Measurements from ENCODE around the gene FUT9. TPM values are rescaled to one million over a fixed set of nuclear protein-coding genes. Genes with fewer than 3 reads are reported as not detected.

FUT9 gene
- total RNA-seq, 2 donors from 2014 or later, result 1.5 to 4.3 TPM

GRCh38 chr6:96171112-96171511, 155.3 kb downstream of the FUT9 start:
- no peaks in the 10 kb centered on the region for H3K36me3 ChIP-seq (ENCODE audit: control insufficient read depth, insufficient read depth, low read length)
- H3K36me3 Mint-ChIP-seq (ENCODE audit: low read depth), result no peaks in the 10 kb centered on the region
- no peaks in the 10 kb centered on the region for H3K9me3 ChIP-seq (ENCODE audit: control insufficient read depth, low read length)
- DNase-seq, result no peak
- no peaks in the 10 kb centered on the region for H3K9me3 Mint-ChIP-seq
- H3K9ac ChIP-seq (ENCODE audit: extremely low read depth, low read length, poor library complexity, severe bottlenecking), result no peak overlapping the region
- no peak overlapping the region for H3K27ac ChIP-seq (ENCODE audit: low read depth, low read length)
- no peaks in the 10 kb centered on the region for H3K27me3 ChIP-seq (ENCODE audit: control insufficient read depth, insufficient read depth, low read length, poor library complexity, severe bottlenecking)
- no peak for TF ChIP-seq CTCF (conservative IDR thresholded peaks at IDR 0.05)
- H3K27ac Mint-ChIP-seq, result no peak overlapping the region
- no peak overlapping the region for H3K4me3 Mint-ChIP-seq
- no peak overlapping the region for H3K4me3 ChIP-seq (ENCODE audit: low read length)
- no peaks in the 10 kb centered on the region for H3K4me1 Mint-ChIP-seq
- H3K27me3 Mint-ChIP-seq (ENCODE audit: insufficient read depth), result no peaks in the 10 kb centered on the region
- WGBS, 2 experiments (ENCODE audit: insufficient coverage in 1 of 2, insufficient read length in 1 of 2), result 86 to 92% methylated on average over 1 to 2 of the region's 2 CpGs
- no peaks in the 10 kb centered on the region for H3K4me1 ChIP-seq (ENCODE audit: control insufficient read depth, insufficient read depth, low read length)

GRCh38 chr6:96184798-96185197, 169.0 kb downstream of the FUT9 start:
- H3K9me3 Mint-ChIP-seq, result peaks cover 9% of the 10 kb centered on the region
- H3K36me3 Mint-ChIP-seq (ENCODE audit: low read depth), result peaks cover 4% of the 10 kb centered on the region
- no peak for DNase-seq
- H3K9me3 ChIP-seq (ENCODE audit: control insufficient read depth, low read length), result no peaks in the 10 kb centered on the region
- H3K4me1 Mint-ChIP-seq, result peaks cover 33% of the 10 kb centered on the region
- H3K27me3 ChIP-seq (ENCODE audit: control insufficient read depth, insufficient read depth, low read length, poor library complexity, severe bottlenecking), result no peaks in the 10 kb centered on the region
- no peak overlapping the region for H3K27ac ChIP-seq (ENCODE audit: low read depth, low read length)
- no peaks in the 10 kb centered on the region for H3K27me3 Mint-ChIP-seq (ENCODE audit: insufficient read depth)
- no peak for TF ChIP-seq CTCF (conservative IDR thresholded peaks at IDR 0.05)
- peaks cover 4% of the 10 kb centered on the region for H3K4me1 ChIP-seq (ENCODE audit: control insufficient read depth, insufficient read depth, low read length)
- no peak overlapping the region for H3K27ac Mint-ChIP-seq
- H3K4me3 ChIP-seq (ENCODE audit: low read length), result no peak overlapping the region
- no peaks in the 10 kb centered on the region for H3K36me3 ChIP-seq (ENCODE audit: control insufficient read depth, insufficient read depth, low read length)
- WGBS, 2 experiments (ENCODE audit: insufficient coverage in 1 of 2, insufficient read length in 1 of 2), result 15% methylated on average over 1 of the region's 2 CpGs; no CpG with 5 or more reads in 1 of the 2 experiments
- H3K4me3 Mint-ChIP-seq, result no peak overlapping the region
- H3K9ac ChIP-seq (ENCODE audit: extremely low read depth, low read length, poor library complexity, severe bottlenecking), result no peak overlapping the region

GRCh38 chr6:96186094-96186493, 170.3 kb downstream of the FUT9 start:
- H3K4me1 ChIP-seq (ENCODE audit: control insufficient read depth, insufficient read depth, low read length), result peaks cover 4% of the 10 kb centered on the region
- H3K27me3 Mint-ChIP-seq (ENCODE audit: insufficient read depth), result no peaks in the 10 kb centered on the region
- no peak overlapping the region for H3K9ac ChIP-seq (ENCODE audit: extremely low read depth, low read length, poor library complexity, severe bottlenecking)
- peaks cover 4% of the 10 kb centered on the region for H3K36me3 Mint-ChIP-seq (ENCODE audit: low read depth)
- no peak for TF ChIP-seq CTCF (conservative IDR thresholded peaks at IDR 0.05)
- H3K9me3 Mint-ChIP-seq, result peaks cover 9% of the 10 kb centered on the region
- H3K4me3 ChIP-seq (ENCODE audit: low read length), result no peak overlapping the region
- no peak overlapping the region for H3K4me3 Mint-ChIP-seq
- H3K9me3 ChIP-seq (ENCODE audit: control insufficient read depth, low read length), result no peaks in the 10 kb centered on the region
- H3K27ac ChIP-seq (ENCODE audit: low read depth, low read length), result no peak overlapping the region
- peaks cover 33% of the 10 kb centered on the region for H3K4me1 Mint-ChIP-seq
- DNase-seq, result no peak
- H3K27me3 ChIP-seq (ENCODE audit: control insufficient read depth, insufficient read depth, low read length, poor library complexity, severe bottlenecking), result no peaks in the 10 kb centered on the region
- H3K27ac Mint-ChIP-seq, result no peak overlapping the region
- no CpG with 5 or more reads among the region's 2 CpGs for WGBS, 2 experiments (ENCODE audit: insufficient coverage in 1 of 2, insufficient read length in 1 of 2)
- H3K36me3 ChIP-seq (ENCODE audit: control insufficient read depth, insufficient read depth, low read length), result no peaks in the 10 kb centered on the region

Data from endodermal cell (in vitro differentiated cells).